Heart left ventricle (tissue), 16 donors: ENCODE data around the gene MACROD1. TPM values are rescaled to one million over a fixed set of nuclear protein-coding genes. Genes with fewer than 3 reads are reported as not detected.
A peak's percentile ranks its signal among the peaks of the same experiment; 100 is the strongest.

ENCODE experiments used
- ATAC-seq, 4 donors: fragments of 200-7000 bp; cut with Tn5 transposase; one replicate each; pipeline ENCODE4 v1.9.1; 2020 to 2022; ENCODE audit warnings: moderate library complexity in 4 of 4, mild to moderate bottlenecking in 3 of 4, moderate number of reproducible peaks in 1 of 4
- DNase-seq, 5 donors: peaks; one replicate each; pipeline ENCODE4 v3.0.0-alpha.2; 2020
- H3K27ac ChIP-seq, 12 donors: fragments of 200-600 bp; sonication (generic) in 4 of 12; one replicate each; pipeline versions ENCODE4 v1.5.0 to v1.8.0; 2016 to 2022; ENCODE audit warnings: mild to moderate bottlenecking in 2 of 12
- H3K27me3 ChIP-seq, 9 donors: fragments of 200-600 bp; sonication (generic) in 2 of 9; one replicate each; pipeline versions ENCODE4 v1.5.1 to v1.8.0; 2016 to 2022; ENCODE audit warnings: mild to moderate bottlenecking in 3 of 9
- H3K36me3 ChIP-seq, 9 donors: fragments of 200-600 bp; sonication (generic) in 2 of 9; one replicate each; pipeline versions ENCODE4 v1.5.0 to v1.8.0; 2018 to 2022; ENCODE audit warnings: mild to moderate bottlenecking in 2 of 9
- H3K4me1 ChIP-seq, 12 donors: fragments of 200-600 bp; sonication (generic) in 4 of 12; one replicate each; pipeline versions ENCODE4 v1.5.0 to v1.8.0; 2016 to 2022; ENCODE audit warnings: mild to moderate bottlenecking in 3 of 12
- H3K4me3 ChIP-seq, 12 donors: fragments of 200-600 bp; sonication (generic) in 4 of 12; one replicate each; pipeline versions ENCODE4 v1.5.0 to v1.8.0; 2017 to 2022; ENCODE audit warnings: mild to moderate bottlenecking in 9 of 12, moderate library complexity in 4 of 12
- H3K9me3 ChIP-seq, 12 donors: fragments of 200-600 bp; sonication (generic) in 4 of 12; one replicate each; pipeline versions ENCODE4 v1.5.0 to v1.8.0; 2016 to 2022; ENCODE audit warnings: mild to moderate bottlenecking in 1 of 12
- POLR2A ChIP-seq, 2 donors: fragments of 450-650 bp; IDR thresholded peaks; one replicate each; pipeline ENCODE4 v1.6.1; 2017; ENCODE audit warnings: antibody characterized with exemption in 2 of 2, mild to moderate bottlenecking in 2 of 2, moderate library complexity in 2 of 2
- WGBS, 4 donors: extraction: QIAGEN DNeasy Blood & Tissue Kit in 2 of 4; methylation state at CpG; one replicate each; pipeline versions ENCODE4 v1.1.5 to v1.1.7; 2013 to 2018; 5-methylcytosine and 5-hydroxymethylcytosine counted together
- intact Hi-C, 10 donors: fragments of 100-400 bp; cut with DNase I; formaldehyde crosslinking; loops; one replicate each; pipeline versions ENCODE4 v1.11.1 to v1.14.2; 2022
- polyA plus RNA-seq, 2 donors: library from polyadenylated mRNA; stranded (reverse); fragments of 200-250 nt; gene quantifications; one replicate each; pipeline ENCODE4 v1.2.3, GENCODE V29; 2013
- total RNA-seq, 9 donors: library from RNA; depleted of rRNA in 2 of 9; stranded (reverse); fragments of >200 nt in 2 of 9; fragmentation: NEBNext Ultra II Directional in 3 of 9; extraction: Animal tissue kit (Norgen Biotek cat#: 25700) in 3 of 9; gene quantifications; one replicate each; pipeline versions ENCODE4 v1.1.0 to v1.2.4, GENCODE V29; 2016 to 2023
- TF ChIP-seq, protein P1 (sequence below), 12 donors: fragments of 200-600 bp; sonication (generic) in 4 of 12; IDR thresholded peaks; one replicate each; pipeline versions ENCODE4 v1.5.0 to v1.8.0; 2018 to 2022; ENCODE audit warnings: antibody characterized with exemption in 12 of 12, mild to moderate bottlenecking in 5 of 12
- donor health status: ischemic (EF 13 %, LVEDD 7.1; RV severe dilation, severe dysfunction).
- donor health status: healthy with polysubstance abuse.
- donor health status: DM: no; HTN: yes; CAD: no.
- donor health status: DM: no; HTN: no; CAD: no.
- donor health status: ischemic (EF 25% LVEDD 6.9; RV normal size, moderate dysfunction).
- donor health status: ischemic (EF 25% LVEDD 5.7; RV mildly dilated, moderate dysfunction).
- donor health status: healthy.
- donor health status: DM: yes; HTN: yes; CAD: no.
- donor health status: ischemic (EF 35%, LVEDD 5.7; RV mildly dilated, moderate dysfunction).
- donor health status: nonischemic (EF 11% LVEDD 7.7; RV severe dilation, severe dysfunction).
- donor health status: DM: yes; HTN: yes; CAD: no.
- donor health status: PGD.
- donor health status: ischemic (EF 29% LVEDD 5.4; RV normal size, mild dysfunction).
- donor health status: nonischemic (EF 23%, LVEDD 6.1; RV moderate dilation, normal function).

Gene MACROD1
- total and polyA plus RNA-seq, 11 donors, result 48.9 to 287 (median 116) TPM

GRCh38 chr11:64150051-64150450 lies 15.9 kb downstream of the MACROD1 start:
- Histone ChIP-seq H3K27me3 (no peaks in the 10 kb centered on the region), H3K36me3 (no peaks in the 10 kb centered on the region), H3K9me3 (no peaks in the 10 kb centered on the region), H3K4me3 (no peak overlapping the region), H3K4me1 (peaks cover 0 to 67% (median 21%) of the 10 kb centered on the region in 12 donors), H3K27ac (peak overlapping the region in 5 of 12 donors; percentile 70 to 82 (median 80))
- intact Hi-C loops, result loop anchor here in 2 of 10 donors (5.0 kb wide), 1 partner anchor 313 kb away; the partner anchor contains the start of gene MARK2 (in 2 of the 2)
- 86 to 92% (median 89%) methylated on average over 14 to 15 of the region's 15 CpGs for WGBS, 4 donors
- TF ChIP-seq, protein P1, sequence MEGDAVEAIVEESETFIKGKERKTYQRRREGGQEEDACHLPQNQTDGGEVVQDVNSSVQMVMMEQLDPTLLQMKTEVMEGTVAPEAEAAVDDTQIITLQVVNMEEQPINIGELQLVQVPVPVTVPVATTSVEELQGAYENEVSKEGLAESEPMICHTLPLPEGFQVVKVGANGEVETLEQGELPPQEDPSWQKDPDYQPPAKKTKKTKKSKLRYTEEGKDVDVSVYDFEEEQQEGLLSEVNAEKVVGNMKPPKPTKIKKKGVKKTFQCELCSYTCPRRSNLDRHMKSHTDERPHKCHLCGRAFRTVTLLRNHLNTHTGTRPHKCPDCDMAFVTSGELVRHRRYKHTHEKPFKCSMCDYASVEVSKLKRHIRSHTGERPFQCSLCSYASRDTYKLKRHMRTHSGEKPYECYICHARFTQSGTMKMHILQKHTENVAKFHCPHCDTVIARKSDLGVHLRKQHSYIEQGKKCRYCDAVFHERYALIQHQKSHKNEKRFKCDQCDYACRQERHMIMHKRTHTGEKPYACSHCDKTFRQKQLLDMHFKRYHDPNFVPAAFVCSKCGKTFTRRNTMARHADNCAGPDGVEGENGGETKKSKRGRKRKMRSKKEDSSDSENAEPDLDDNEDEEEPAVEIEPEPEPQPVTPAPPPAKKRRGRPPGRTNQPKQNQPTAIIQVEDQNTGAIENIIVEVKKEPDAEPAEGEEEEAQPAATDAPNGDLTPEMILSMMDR (IDR thresholded peaks at IDR 0.05), result no peak
- no peak for TF ChIP-seq POLR2A (IDR thresholded peaks at IDR 0.05)
- no peak for DNase-seq
- no peak for ATAC-seq

- H3K4me1 ChIP-seq, result peaks cover 0 to 66% (median 21%) of the 10 kb centered on the region in 12 donors
- no peaks in the 10 kb centered on the region for H3K36me3 ChIP-seq
- H3K27me3 ChIP-seq, result no peaks in the 10 kb centered on the region
- intact Hi-C loops, result loop anchor here in 9 of 10 donors (1.0 to 10.0 kb wide), 8 partner anchors 148 to 384 kb away; partner anchors contain the start of genes ZFTA (in 3 of the 9) and MARK2 (in 2 of the 9)
- no peak for TF ChIP-seq POLR2A (IDR thresholded peaks at IDR 0.05)
- TF ChIP-seq, protein P1 (IDR thresholded peaks at IDR 0.05), result peak in 4 of 12 donors; percentile 0 to 28 (median 4)
- peak overlapping the region in 8 of 12 donors; percentile 68 to 90 (median 80) for H3K27ac ChIP-seq
- H3K9me3 ChIP-seq, result no peaks in the 10 kb centered on the region
- peak overlapping the region in 1 of 12 donors; percentile 51 for H3K4me3 ChIP-seq
- ATAC-seq (no peak), DNase-seq (no peak)
- 59 to 69% (median 65%) methylated on average over 23 to 25 of the region's 25 CpGs for WGBS, 4 donors
Measured at GRCh38 chr11:64148917-64149617, 16.8 kb downstream of the MACROD1 start.

- TF ChIP-seq, protein P1 (IDR thresholded peaks at IDR 0.05), result peak; percentile 91 to 99 (median 96)
- TF ChIP-seq POLR2A (IDR thresholded peaks at IDR 0.05), result no peak
- intact Hi-C loops, result loop anchor here in 9 of 10 donors (1.0 to 10.0 kb wide), 8 partner anchors 147 to 384 kb away; partner anchors contain the start of genes ZFTA (in 3 of the 9) and MARK2 (in 2 of the 9)
- DNase-seq, result peak; percentile 86 to 93 (median 89)
Measured at GRCh38 chr11:64148226-64148916, 17.5 kb downstream of the MACROD1 start.

More at GRCh38 chr11:64148226-64148916, 17.5 kb downstream of the MACROD1 start:
- H3K4me3 ChIP-seq, result peak overlapping the region in 9 of 12 donors; percentile 25 to 51 (median 38)
- peak overlapping the region in 11 of 12 donors; percentile 60 to 92 (median 79) for H3K27ac ChIP-seq
- H3K36me3 ChIP-seq, result no peaks in the 10 kb centered on the region
- ATAC-seq, result peak; percentile 69 to 86 (median 80)
- H3K4me1 ChIP-seq, result peaks cover 0 to 59% (median 21%) of the 10 kb centered on the region in 12 donors
- no peaks in the 10 kb centered on the region for H3K27me3 ChIP-seq
- H3K9me3 ChIP-seq, result no peaks in the 10 kb centered on the region
- WGBS, 4 donors, result 0 to 6% (median 4%) methylated on average over 18 to 19 of the region's 19 CpGs
